BE2C (cell line): ENCODE results near the gene CAPN5.

Experiments
- DNase-seq: peaks from one replicate; pipeline ENCODE4 v3.0.0-alpha.2; 2020
- H3K27me3 ChIP-seq: fragments of 250-450 bp; sonication (Bioruptor Pico); 2 replicates; pipeline ENCODE4 v1.5.1; 2020; ENCODE audit warnings: mild to moderate bottlenecking
- H3K36me3 ChIP-seq: fragments of 250-450 bp; sonication (Bioruptor Pico); 2 replicates; pipeline ENCODE4 v1.5.1; 2020; ENCODE audit warnings: mild to moderate bottlenecking
- H3K4me1 ChIP-seq: fragments of 250-450 bp; sonication (Bioruptor Pico); 2 replicates; pipeline ENCODE4 v1.5.1; 2020
- H3K4me3 ChIP-seq: 2 replicates; pipeline ENCODE4 v1.5.1; 2011; ENCODE audit warnings: low read depth, low read length
- H3K9me3 ChIP-seq: fragments of 250-450 bp; sonication (Bioruptor Pico); 2 replicates; pipeline ENCODE4 v1.5.1; 2020
- TF ChIP-seq, protein P1 (sequence below): IDR thresholded peaks from 2 replicates; pipeline ENCODE4 v1.5.1; 2012; ENCODE audit warnings: mild to moderate bottlenecking, low read depth, low read length

Gene CAPN5

DNA sequence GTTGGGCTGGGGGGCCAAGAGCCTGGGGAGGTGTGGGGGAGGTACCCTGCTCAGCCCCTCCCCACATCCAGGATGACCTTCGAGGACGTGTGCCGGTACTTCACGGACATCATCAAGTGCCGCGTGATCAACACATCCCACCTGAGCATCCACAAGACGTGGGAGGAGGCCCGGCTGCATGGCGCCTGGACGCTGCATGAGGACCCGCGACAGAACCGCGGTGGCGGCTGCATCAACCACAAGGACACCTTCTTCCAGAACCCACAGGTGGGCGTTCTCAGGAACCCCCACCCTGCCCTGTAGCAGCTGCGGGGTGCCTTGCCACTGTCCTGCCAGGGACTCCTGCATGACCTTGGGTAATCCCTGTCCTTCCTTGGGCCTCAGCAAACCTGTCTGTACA, 51.3 kb downstream of the CAPN5 start:
- TF ChIP-seq, protein P1, sequence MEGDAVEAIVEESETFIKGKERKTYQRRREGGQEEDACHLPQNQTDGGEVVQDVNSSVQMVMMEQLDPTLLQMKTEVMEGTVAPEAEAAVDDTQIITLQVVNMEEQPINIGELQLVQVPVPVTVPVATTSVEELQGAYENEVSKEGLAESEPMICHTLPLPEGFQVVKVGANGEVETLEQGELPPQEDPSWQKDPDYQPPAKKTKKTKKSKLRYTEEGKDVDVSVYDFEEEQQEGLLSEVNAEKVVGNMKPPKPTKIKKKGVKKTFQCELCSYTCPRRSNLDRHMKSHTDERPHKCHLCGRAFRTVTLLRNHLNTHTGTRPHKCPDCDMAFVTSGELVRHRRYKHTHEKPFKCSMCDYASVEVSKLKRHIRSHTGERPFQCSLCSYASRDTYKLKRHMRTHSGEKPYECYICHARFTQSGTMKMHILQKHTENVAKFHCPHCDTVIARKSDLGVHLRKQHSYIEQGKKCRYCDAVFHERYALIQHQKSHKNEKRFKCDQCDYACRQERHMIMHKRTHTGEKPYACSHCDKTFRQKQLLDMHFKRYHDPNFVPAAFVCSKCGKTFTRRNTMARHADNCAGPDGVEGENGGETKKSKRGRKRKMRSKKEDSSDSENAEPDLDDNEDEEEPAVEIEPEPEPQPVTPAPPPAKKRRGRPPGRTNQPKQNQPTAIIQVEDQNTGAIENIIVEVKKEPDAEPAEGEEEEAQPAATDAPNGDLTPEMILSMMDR, result no peak
- Histone ChIP-seq H3K36me3 (no peaks in the 10 kb centered on the region), H3K4me1 (no peaks in the 10 kb centered on the region)

DNA sequence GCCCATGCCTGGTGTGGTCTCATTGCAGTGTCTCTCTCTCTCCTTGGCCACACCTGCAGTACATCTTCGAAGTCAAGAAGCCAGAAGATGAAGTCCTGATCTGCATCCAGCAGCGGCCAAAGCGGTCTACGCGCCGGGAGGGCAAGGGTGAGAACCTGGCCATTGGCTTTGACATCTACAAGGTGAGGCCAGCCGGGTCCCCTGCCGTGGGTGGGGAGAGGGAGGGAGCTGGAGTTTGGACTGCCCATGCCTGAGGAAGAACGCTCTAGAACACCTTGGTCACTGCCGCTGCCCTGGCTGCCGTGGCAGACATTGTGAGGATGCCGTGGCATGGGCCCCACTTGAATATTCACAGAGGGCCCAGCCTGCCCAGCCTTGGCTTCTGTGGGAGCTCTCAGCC, 52.2 kb downstream of the CAPN5 start:
- no peaks in the 10 kb centered on the region; the same call in 1 of the 2 replicates for H3K9me3 ChIP-seq
- TF ChIP-seq, protein P1, result no peak

More for the DNA sequence above, 51.3 kb downstream of the CAPN5 start:
- no peak for DNase-seq
- Histone ChIP-seq H3K9me3 (no peaks in the 10 kb centered on the region; the same call in 1 of the 2 replicates), H3K27me3 (no peaks in the 10 kb centered on the region), H3K4me3 (no peak overlapping the region)

DNA sequence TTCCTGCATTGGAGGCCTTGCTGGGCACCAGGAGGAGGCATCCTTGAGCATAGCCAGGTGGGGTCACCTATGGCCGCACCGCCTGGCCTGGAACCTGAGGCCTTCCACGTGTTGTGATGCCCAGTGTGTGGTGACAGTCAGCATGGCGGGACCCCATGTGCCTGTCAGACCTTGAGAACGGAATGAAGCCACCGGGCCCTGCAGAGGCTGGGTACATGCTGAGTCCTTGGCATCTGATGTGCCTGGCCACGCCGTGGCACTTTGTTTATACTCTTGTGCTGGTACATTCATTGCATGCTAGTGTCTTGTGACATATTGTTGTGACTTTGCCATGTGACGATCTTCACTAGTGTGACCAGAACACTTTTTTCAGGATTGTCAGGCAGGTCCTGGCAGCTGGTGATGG, 52.8 kb downstream of the CAPN5 start:
- no peak for DNase-seq
- H3K4me3 ChIP-seq, result no peak overlapping the region
- TF ChIP-seq, protein P1, result no peak
- H3K27me3 ChIP-seq, result no peaks in the 10 kb centered on the region
- no peaks in the 10 kb centered on the region for H3K36me3 ChIP-seq
- H3K9me3 ChIP-seq, result no peaks in the 10 kb centered on the region; the same call in 1 of the 2 replicates
- no peaks in the 10 kb centered on the region for H3K4me1 ChIP-seq

More for the DNA sequence above, 52.2 kb downstream of the CAPN5 start:
- no peaks in the 10 kb centered on the region for H3K27me3 ChIP-seq
- H3K4me1 ChIP-seq, result no peaks in the 10 kb centered on the region
- H3K4me3 ChIP-seq, result no peak overlapping the region
- no peaks in the 10 kb centered on the region for H3K36me3 ChIP-seq
- no peak for DNase-seq

DNA sequence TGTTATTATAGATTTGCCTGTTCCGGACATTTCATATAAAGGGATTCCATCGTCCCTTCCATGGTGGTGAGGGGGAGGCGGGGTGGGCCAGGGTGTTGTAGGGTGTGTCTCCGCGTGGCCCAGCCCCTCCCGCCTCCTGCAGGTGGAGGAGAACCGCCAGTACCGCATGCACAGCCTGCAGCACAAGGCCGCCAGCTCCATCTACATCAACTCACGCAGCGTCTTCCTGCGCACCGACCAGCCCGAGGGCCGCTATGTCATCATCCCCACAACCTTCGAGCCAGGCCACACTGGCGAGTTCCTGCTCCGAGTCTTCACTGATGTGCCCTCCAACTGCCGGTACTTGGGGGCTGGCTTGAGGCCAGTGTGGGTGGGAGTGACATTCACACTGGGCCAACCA, 53.8 kb downstream of the CAPN5 start:
- DNase-seq, result no peak
- TF ChIP-seq, protein P1, result no peak
- no peaks in the 10 kb centered on the region for H3K36me3 ChIP-seq
- no peaks in the 10 kb centered on the region; the same call in 1 of the 2 replicates for H3K9me3 ChIP-seq
- H3K27me3 ChIP-seq, result no peaks in the 10 kb centered on the region
- no peak overlapping the region for H3K4me3 ChIP-seq
- peaks cover 5% of the 10 kb centered on the region for H3K4me1 ChIP-seq

DNA sequence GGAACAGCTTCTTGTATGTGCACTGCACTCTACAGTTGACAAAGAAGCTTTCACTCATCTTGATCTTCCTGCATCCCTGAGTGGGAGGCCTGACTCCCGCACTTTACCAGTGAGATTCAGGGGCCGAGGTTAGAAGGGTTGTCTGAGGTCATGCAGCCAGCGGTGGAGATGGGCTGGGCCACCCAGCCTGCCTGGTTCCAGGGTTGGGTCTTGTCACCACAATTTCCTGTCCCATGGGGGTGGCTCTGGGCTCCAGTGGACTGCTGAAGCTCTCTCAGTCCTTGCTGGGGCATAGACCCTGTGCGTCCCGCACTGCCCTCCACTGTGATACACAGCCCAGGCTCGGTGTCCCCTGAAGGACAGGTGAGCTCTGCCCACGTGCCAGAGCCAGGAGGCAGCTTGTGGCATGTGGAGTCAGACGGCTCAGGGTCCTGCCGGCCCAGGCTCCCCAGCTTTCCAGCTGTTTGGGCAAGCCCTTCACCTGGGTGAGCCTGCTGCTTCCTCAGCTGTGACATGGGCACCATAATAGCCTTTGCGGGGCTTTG, 54.4 kb downstream of the CAPN5 start:
- Histone ChIP-seq H3K4me1 (peaks cover 5% of the 10 kb centered on the region), H3K4me3 (no peak overlapping the region), H3K27me3 (no peaks in the 10 kb centered on the region), H3K36me3 (no peaks in the 10 kb centered on the region), H3K9me3 (no peaks in the 10 kb centered on the region; the same call in 1 of the 2 replicates)
- TF ChIP-seq, protein P1, result no peak
- no peak for DNase-seq

DNA sequence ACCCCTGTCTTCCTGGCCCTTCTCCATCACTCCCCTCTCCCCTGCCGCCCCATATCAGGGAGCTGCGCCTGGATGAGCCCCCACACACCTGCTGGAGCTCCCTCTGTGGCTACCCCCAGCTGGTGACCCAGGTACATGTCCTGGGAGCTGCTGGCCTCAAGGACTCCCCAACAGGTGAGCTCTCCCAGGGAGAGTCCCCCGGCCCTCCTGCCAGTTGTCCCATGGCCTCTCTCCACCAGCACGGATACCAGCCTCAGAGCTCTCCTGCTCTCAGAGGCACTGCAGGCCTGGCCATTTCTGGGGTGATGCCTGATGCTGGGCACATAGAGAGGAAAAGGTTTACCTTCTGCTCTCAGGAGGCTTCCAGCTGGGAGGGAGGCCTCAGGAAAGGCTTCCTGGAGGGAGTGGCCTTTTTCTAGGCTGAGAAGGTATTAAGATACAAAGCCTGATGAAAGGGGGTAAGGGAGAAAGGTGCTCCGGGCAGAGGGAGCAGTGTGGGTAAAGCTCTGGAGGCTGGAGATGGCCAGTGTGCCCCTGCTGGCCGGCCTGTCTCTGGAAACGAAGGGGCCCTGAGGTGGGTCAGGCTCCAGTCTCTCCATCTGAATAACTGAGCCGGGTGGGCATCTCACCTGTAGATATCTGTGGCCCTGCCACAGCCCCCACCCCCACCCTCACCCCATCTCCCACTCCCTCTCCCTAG, 55.3 kb downstream of the CAPN5 start:
- DNase-seq, result no peak
- no peaks in the 10 kb centered on the region for H3K27me3 ChIP-seq
- peaks cover 5% of the 10 kb centered on the region for H3K4me1 ChIP-seq
- TF ChIP-seq, protein P1, result no peak
- no peak overlapping the region for H3K4me3 ChIP-seq
- H3K36me3 ChIP-seq, result no peaks in the 10 kb centered on the region
- H3K9me3 ChIP-seq, result no peaks in the 10 kb centered on the region
